AG04449 (cell line): ENCODE results near the gene SENP8.

Experiments used
- CTCF ChIA-PET: fragments of 350-600 bp; formaldehyde crosslinking; extraction: SDS; loops from one replicate; lab custom pipeline; 2021; ENCODE audit warnings: antibody characterized with exemption; lab: Yijun Ruan, JAX
- POLR2A ChIA-PET: fragments of 400-600, 350-600 bp; formaldehyde crosslinking; extraction: SDS; loops from one replicate; lab custom pipeline; 2020; ENCODE audit warnings: antibody characterized with exemption, inconsistent platforms; lab: Yijun Ruan, JAX
- DNase-seq: peaks from one replicate; pipeline ENCODE4 v3.0.0-alpha.2; 2010; ENCODE audit warnings: low read depth, low spot score
- H3K4me3 ChIP-seq: 2 replicates; pipeline ENCODE4 v1.5.1; 2011; ENCODE audit warnings: low read depth, mild to moderate bottlenecking, control low read depth, low read length
- CTCF ChIP-seq: IDR thresholded peaks from one replicate; pipeline ENCODE4 v1.5.1; 2011; ENCODE audit warnings: mild to moderate bottlenecking, moderate library complexity, low read length, control low read depth, inconsistent platforms; ENCODE audit not compliant: insufficient read depth; ENCODE audit errors: missing control alignments

Gene SENP8

GRCh38 chr15:72155635-72156616, 37.7 kb downstream of the SENP8 start:
- DNase-seq, result peak; percentile 29
- POLR2A ChIA-PET, result no interaction called here
- peak overlapping the region; percentile 64 for H3K4me3 ChIP-seq

GRCh38 chr15:72156928-72157327, 38.7 kb downstream of the SENP8 start:
- DNase-seq, result no peak
- POLR2A ChIA-PET, result no interaction called here
- TF ChIP-seq CTCF, result no peak
- H3K4me3 ChIP-seq, result no peak overlapping the region
- CTCF ChIA-PET, result interaction anchor here (0.6 to 4.6 kb wide), 30 partner anchors 9 to 707 kb away, joined by 3 to 66 read pairs (median 6); no protein-coding TSS in a partner anchor

More at GRCh38 chr15:72155635-72156616, 37.7 kb downstream of the SENP8 start:
- peak; percentile 86 for TF ChIP-seq CTCF
- CTCF ChIA-PET, result interaction anchor here (0.6 to 4.6 kb wide), 48 partner anchors 9 to 425 kb away, joined by 3 to 66 read pairs (median 5); partner anchors contain the start of gene NR2E3

- no peak for DNase-seq
- ChIA-PET POLR2A (no interaction called here), CTCF (no interaction called here)
- no peak overlapping the region for H3K4me3 ChIP-seq
- no peak for TF ChIP-seq CTCF
These were observed 42.6 kb downstream of the SENP8 start for GRCh38 chr15:72160696-72161245.

- DNase-seq, result no peak
- no peak overlapping the region for H3K4me3 ChIP-seq
- POLR2A ChIA-PET, result no interaction called here
- no peak for TF ChIP-seq CTCF
- CTCF ChIA-PET, result interaction anchor here (1.7 kb wide), 1 partner anchor 381 kb away, joined by 4 read pairs; no protein-coding TSS in a partner anchor
These were observed 43.3 kb downstream of the SENP8 start for GRCh38 chr15:72161361-72162132.

GRCh38 chr15:72162569-72162968, 44.4 kb downstream of the SENP8 start:
- TF ChIP-seq CTCF, result no peak
- H3K4me3 ChIP-seq, result no peak overlapping the region
- DNase-seq, result no peak
- ChIA-PET POLR2A (no interaction called here), CTCF (interaction anchor here (1.6 to 1.7 kb wide), 2 partner anchors 362 to 382 kb away, joined by 3 to 4 read pairs; no protein-coding TSS in a partner anchor)
